NCI-H345 treated with DMSO at 0.1 percent for 48 hours (cell line): Measurements from ENCODE around the gene ATP5MK.
"Not testable (repeated sequence)": the region's sequence is repeated elsewhere in the genome, so short reads cannot be mapped to it uniquely, and the experiment has no call there.

ENCODE experiments used
- DNase-seq: peaks from one replicate; lab custom pipeline; 2025; ENCODE audit not compliant: unreplicated experiment; lab: John Stamatoyannopoulos, UW

Gene ATP5MK, protein sequence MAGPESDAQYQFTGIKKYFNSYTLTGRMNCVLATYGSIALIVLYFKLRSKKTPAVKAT

DNA sequence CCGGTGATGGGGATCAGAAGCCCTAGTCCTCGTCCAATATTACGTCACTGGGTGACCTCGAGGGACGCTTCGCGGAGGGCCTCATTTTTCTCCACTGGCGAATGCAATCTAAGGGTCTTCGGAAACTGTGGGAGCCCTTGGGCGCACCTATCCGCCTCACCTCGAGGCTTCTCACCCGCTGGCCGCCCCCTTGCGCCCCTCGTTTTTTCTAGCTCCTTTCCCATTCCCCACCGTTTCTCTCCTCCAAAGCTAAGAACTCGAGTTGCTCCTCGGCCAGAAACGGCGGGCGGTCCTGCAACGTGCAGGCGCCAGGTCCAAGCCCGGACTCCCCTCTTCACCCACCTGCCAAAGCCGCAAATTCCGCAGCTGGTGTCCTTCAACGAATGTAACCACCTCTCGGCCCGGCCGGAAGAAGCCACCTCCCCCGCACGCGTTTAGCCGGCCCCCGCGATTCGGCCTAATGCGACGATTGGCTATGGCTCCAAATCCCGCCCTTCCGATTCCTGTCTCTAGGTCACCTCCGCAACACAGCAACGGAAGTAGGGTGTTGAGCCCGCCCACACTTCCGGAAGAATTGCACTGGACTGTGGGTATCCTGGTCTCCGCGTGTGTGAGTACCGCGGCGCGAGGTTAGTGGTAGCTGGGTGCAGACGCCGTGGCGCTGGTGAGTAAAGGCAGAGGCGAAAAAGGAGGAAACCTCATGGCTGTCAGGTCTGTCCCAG is at the start of gene ATP5MK, which contains the start of gene PDCD11:
Gene ATP5MK, minus strand, starts transcription at position 409 of the 722 bp plus-strand sequence. CDS start 4,018 bp downstream, outside the sequence.
Gene PDCD11, plus strand, starts transcription at position 560 of the 722 bp plus-strand sequence. CDS start 1,801 bp downstream, outside the sequence.
- peak; percentile 86 for DNase-seq

DNA sequence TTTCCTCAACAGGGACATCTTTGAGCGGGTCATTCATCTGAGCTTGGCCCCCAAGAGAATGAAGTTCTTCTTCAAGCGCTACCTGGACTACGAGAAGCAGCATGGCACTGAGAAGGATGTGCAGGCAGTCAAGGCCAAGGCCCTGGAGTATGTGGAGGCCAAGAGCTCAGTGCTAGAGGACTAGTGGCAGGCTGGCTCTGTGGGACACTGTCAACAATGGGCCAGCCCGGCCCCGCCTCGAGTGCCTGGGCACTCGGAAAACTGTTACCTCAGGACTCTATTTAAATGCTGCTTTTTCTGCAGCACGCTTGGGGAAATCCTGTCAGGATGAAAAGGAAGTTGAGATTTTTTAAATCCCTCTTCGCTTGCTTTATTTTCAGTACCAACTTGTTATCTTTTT is 49.1 kb upstream of the ATP5MK start:
- DNase-seq: no peak

DNA sequence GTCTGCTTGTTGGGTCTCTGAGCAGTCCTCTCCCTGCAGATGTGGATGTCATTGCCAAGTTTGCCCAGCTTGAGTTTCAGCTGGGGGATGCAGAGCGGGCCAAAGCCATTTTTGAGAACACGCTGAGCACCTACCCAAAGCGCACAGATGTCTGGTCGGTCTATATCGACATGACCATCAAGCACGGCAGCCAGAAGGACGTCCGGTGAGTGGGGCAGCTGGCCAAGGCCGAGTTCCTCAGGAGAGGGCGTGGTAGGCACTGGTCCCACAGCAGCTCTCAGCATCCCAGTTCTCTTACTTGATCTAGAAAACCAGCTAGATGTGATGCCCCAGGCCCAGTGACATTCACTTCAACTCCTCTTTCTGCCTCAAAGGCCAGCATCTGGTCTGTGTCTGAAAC is 48.2 kb upstream of the ATP5MK start:
- DNase-seq: no peak

DNA sequence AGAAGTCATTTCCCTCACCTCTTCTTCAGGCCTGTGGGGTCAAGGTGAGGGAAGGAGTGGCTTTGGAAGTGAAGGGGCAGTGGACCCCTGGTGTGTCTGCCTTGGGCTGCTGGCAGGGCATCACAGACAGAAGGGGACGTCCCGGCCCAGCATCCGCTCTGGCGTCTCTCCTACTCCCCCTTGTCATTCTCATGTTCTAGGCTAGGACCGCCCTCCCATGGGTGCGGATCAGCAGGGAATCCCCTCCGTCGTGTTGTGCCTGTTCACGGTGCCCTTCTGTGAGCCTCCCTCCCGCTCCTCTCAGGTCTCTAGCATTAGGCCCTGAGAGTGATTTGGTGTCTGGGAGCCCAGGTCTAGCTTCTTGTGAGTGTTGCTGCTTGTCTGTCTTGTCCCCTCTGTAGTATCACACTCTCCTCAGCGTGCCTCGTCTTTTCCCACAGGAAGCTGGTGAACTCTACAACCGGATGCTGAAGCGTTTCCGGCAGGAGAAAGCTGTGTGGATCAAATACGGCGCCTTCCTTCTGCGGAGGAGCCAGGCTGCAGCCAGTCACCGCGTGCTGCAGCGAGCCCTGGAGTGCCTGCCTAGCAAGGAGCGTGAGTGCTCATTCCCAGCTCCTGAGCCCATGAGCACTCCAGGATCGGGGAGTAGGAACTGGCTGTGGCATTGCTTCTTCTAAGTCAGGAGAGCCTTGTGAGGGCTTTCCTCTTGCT is 47.4 kb upstream of the ATP5MK start:
- DNase-seq: no peak

DNA sequence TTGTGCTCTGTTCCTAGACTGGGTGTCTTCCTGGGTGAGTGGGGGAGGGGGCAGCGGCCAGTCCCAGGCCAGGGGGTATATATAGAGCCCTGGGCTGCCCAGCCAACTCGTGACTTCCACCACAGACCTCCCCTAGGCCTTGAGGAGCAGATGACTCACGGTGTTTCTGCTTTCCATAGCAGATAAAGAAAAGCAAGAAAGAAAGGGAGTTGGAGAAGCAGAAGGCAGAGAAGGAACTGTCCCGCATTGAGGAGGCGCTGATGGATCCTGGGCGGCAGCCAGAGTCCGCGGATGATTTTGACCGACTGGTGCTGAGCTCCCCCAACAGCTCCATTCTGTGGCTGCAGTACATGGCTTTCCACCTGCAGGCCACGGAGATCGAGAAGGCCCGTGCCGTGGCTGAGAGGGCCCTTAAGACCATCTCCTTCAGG is 45.8 kb upstream of the ATP5MK start:
- no peak for DNase-seq

DNA sequence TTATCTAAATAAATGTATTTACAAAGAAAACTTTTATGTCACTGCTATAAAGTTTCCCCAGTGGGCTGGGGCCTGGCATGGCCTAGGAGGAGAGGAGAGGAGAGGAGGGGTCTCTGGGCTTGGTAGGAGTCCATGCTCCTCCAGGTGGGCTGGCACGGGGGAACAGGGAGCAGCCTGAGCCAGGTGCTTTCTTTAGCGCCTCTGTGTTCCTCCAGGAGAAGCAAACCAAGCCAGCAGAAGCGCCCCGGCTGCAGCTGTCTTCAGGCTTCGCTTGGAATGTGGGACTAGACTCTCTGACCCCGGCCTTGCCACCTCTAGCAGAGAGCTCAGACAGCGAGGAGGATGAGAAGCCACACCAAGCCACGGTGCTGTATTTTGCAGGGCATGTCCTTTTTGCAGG is 45.3 kb upstream of the ATP5MK start:
- no peak for DNase-seq

DNA sequence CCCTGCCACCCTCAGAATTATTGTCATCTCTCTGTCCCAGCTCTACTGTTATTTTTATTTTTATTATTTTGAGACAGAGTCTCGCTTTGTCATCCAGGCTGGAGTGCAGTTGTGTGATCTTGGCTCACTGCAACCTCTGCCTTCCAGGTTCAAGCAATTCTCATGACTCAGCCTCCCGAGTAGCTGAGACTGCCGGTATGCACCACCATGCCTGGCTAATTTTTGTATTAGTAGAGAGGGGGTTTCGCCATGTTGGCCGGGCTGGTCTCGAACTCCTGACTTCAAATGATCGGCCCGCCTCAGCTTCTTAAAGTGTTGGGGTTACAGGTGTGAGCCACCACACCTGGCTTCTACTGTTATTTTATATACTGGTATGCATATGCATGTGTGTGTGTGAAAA is 44.9 kb upstream of the ATP5MK start:
- no peak for DNase-seq

DNA sequence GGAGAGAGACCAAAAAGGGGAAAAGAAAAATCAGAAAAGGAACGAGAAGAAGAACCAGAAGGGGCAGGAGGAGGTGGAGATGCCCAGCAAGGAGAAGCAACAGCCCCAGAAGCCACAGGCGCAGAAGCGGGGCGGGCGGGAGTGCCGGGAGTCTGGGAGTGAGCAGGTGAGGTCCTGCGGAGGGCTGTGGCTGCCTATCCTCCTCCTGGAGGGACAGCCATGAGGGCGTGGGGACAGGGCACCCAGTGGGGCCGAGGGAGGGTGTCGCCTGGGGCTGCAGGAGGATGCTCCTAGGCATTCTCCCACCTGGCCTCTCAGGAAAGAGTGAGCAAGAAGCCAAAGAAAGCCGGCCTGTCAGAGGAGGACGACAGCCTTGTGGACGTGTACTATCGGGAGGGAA is 44.1 kb upstream of the ATP5MK start:
- DNase-seq: no peak

DNA sequence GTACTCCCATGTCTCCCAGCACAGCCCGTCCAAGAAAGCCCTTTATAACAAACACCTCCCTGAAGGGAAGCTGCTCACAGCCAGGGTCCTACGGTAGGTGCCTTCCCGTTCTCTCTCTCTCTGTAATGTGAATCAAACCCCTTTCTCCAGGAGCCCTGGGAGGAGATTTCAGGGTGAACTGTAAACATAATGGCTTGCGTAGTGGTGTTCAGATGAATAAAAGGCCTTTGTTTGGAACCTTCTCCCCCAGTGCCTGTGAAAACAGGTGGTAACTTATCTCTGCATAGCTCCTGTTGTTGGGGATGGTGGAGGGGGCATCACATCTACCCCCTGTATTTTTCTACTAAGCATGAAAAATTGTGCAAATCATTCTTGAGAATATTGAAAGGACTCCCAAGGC is 43.5 kb upstream of the ATP5MK start:
- DNase-seq: no peak

DNA sequence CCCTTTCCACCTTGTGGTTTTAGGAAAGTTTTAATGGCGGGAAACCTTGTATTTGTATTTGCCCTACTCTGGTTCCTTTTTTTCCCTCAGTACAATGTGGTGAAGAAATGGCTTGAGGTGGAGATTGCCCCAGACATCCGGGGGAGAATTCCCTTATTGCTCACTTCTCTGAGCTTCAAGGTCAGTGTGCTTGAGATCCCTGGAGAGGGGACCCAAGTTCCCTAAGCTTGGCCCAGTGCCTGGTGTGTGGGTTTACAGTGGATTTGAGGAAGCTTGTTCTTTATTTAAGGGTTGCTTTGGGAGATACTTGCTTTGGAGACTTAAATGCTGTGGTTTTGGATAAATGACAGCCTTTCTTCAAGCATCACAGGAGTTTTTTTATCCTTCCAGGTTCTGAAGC is 37.6 kb upstream of the ATP5MK start:
- DNase-seq: no peak

DNA sequence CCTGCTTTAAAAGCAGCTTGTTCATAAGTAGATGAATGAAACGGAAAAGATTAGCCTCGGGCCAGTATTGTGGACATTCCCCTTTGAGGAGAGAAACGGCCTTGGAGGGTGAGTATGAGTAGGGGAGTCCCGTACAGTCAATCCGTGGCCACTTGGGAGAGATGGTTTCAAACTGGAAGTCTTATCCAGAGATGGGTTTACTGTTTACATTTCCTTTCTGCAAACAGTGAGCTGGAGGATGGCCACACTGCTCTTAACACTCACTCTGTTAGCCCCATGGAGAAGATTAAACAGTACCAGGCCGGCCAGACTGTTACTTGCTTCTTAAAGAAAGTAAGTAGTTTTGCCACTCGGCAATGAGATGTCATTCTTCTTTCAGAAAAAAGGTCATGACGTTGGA is 35.6 kb upstream of the ATP5MK start:
- DNase-seq: no peak

DNA sequence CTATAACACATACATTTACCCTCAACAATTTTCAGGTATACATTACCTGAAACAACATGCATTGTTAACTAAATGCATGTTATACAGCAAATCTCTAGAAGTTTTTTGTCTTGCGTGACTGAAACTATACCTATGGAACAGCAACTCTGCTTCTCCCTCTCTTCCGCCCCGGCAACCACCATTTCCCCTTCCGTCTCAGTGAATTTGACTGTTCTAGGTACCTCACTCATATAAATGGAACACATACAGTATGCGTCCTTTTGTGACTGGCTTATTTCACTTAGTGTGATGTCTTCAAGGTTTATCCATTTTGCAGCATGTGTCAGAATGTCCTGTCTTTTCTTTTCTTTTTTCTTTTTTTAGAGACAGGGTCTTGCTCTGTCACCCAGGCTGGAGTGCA is 33.4 kb upstream of the ATP5MK start:
- DNase-seq: no peak

DNA sequence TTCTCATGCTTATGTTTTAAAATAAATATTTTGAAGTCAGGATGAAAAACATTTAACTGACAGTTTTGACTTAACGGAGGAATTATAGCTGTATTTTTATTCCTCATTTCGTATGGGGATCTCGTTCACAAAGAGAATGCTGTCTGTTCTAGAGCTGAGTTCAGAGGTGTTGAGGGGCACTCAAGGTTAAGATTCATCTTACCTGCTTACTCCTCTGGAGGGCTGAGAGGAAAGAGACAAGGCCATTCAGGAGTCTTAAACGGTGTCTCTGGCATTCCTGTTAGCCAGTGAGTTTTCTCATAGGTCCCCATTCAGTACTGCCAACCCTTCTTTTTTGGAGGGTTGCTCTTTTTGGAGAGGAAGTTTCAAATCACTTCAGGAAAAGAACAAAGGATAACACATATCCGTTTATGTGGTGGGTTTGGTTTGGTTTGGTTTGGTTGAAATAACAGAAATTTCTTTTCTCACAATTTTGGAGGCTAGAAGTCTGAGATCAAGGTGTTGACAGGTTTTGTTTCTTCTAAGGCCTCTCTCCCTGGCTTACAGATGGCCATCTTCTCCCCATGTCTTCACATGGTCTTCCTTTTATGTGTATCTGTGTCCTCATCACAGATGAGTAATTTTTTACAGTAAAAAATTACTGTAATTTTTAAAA is 32.8 kb upstream of the ATP5MK start:
- DNase-seq: no peak

DNA sequence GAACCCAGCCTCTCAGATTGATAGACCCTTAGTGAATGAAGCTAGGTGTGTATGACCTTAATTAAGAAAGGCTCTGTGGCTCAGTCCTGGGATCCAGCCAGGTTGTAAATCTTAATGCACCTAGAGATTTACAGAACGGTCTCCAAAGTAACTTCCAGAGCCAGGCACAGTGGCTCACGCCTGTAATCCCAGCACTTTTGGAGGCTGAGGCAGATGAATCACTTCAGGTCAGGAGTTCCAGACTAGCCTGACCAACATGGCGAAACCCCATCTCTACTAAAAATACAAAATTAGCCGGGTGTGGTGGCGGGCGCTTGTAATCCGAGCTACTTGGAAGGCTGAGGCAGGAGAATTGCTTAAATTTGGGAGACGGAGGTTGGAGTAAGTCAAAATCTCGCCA is 31.6 kb upstream of the ATP5MK start:
- no peak for DNase-seq

DNA sequence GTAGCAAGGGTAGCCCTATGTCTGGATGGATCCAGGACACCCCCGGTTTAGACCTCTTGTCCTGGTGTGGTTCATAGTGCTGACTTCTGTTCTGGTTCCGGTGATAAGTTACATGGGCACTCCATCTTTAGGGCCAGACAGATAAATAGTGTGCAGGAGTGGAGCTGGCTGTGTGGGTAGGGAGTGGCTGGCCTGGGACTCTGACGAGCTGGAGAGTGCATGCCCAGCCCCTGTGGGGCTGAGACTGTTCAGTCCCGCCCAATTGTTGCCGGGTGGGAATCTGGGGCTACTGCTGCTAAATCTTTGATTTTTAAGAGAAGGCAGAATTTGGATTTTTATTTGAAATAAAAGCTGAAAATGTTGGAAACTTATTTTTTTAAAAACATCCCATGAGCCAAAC is 27.5 kb upstream of the ATP5MK start:
- no peak for DNase-seq

DNA sequence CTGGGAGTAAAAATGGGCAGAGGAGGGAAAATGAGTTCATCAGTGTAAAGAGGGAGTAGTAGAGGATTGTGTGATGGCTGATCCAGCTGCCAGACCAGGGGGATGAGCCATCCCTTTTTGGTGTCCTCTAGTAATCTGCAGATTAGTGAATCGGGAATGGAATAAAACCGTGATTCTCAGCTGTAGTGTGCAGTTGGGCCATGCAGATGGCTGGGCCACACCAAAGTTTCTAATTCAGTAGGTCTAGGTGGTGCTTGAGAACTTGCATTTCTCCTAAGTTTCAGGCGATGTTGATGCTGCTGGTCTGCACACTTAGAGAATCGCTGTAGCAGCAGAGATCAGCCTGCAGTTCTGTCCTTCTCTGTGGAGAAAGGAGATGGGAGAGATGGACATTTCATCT is 22.8 kb upstream of the ATP5MK start:
- no peak for DNase-seq

DNA sequence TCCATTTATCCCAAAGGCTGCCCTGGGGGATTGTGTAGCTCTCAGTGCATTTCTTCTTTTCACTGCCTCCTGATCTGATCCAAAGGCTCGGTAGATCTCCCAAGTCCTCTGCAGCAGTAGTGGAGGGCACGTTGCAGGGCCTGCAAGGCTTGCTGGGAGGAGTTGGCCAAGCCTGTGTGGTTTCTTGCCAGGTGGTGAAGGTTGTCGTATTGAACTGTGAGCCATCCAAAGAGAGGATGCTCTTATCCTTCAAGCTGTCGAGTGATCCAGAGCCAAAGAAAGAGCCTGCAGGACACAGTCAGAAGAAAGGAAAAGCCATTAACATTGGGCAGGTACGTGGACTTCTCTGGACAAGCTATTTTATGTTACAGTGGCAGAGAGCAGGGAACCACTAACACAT is 21.3 kb upstream of the ATP5MK start:
- no peak for DNase-seq

DNA sequence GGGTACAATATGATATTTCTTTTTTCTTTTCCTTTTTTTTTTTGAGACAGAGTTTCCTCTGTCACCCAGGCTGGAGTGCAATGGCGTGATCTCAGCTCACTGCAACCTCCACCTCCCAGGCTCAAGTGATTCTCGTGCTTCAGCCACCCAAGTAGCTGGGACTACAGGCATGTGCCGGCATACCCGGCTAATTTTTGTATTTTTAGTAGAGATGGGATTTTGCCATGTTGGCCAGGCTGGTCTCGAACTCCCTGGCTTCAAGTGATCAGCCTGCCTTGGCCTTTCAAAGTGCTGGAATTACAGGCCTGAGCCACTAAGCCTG is 20.8 kb upstream of the ATP5MK start:
- DNase-seq: not testable (repeated sequence)

DNA sequence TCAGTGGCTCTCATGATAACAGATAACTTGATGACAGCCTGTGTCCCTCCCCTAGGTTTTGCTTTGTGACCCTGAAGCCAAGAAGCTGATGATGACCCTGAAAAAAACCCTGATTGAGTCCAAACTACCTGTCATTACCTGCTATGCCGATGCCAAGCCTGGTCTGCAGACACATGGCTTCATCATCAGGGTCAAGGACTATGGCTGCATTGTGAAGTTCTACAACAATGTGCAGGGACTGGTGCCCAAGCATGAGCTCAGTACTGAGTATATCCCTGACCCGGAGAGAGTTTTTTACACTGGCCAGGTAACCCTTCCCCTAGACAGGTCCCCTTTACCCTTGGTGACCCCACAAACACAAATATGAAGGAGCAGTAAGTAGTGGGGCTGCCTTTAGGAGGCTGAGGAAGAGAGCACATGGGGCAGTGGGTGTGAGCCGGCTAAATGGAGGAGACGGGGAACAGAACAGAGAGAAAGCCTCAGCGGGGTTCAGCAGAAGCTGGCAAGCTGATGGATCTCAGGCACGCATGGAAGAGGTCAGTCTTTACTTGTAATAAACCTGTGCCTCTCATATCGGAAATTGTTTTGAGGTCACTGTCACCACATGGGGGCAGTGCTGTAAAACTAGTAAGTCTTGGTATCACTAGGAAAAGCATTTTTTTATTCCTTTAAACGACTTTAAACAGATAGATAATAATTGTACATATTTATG is 20.3 kb upstream of the ATP5MK start:
- peak; percentile 0 for DNase-seq

DNA sequence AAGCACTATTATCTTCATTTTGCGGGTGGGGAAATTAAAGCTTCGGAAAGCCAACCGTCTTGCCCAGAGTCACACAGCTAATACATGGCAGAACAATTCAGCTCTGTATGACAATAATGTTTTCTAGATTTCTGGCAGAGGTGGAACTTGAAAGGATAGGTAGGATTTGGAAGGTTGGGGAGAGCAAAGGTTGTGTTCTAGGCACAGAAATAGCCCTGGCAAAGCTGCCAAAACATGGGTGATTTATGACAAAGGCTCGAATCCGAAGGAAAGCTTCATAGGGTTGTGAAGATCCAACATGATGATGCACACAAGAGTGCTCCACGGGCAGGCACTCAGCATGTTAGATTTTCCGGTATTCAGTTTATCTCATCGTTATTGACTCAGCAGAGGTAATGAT is 19.3 kb upstream of the ATP5MK start:
- DNase-seq: no peak

DNA sequence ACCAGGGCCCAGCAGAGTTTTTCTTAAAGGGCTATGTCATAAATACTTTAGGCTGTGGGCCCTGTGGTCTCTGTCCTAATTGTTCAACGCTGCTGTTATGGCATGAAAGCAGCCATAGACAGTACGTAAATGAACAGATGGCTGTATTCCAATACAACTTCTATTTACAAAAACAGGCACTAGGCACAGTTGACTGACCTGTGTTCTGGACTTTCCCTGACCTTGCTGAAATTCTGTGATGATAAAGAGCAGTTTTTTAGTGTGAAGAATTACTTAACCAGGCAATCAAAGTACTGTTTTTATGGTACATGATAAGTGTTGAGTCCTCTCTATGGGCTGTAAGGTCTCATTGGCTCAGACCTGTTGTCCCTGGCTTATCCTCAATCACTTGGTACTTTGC is 17.3 kb upstream of the ATP5MK start:
- DNase-seq: no peak
